ENCODE measurements around the gene SORCS2.

DNA sequence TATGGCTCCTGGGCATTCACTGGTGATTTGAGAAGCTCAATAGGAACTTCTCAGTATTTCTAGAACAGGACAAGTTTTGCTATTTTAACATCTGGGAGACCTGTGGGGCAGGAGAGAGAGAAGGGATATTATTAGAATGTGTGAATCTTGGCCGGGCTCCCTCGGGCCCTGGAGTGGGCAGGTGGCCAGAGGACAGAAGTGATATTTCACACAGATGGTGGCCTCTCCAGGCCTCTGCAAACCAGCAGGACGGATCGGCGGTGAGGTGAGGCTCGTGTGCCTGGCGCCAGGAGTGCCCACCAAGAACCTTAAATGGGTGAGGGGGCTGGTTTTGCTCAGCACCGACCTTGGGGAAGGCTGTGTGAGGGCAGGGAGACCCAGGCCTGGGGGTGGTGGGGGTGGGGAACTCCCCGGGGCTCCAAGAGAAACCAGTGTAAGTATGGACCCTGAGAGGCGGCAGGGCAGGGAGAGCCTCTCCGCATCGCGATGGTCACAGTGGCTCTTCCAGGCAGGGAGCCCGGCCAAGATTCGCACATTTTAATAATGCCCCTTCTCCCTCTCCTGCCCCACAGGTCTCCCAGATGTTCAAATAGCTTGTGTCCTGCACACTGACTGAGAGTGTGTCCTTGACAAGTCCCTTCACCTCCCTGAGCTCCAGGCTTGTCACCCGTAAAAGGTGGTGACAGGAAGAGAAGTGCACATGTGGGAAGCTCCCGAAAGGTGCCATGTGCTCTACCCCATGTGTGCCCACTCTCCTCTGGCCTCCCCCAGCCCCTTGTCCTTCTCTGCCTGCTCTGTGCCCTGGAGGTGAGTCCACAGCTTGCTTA lies 64.9 kb downstream of the SORCS2 start:
- TF ChIP-seq TAF1 (IDR thresholded peaks at IDR 0.05; ENCODE audit: borderline replicate concordance, insufficient read depth, low read length) = no peak
- TF ChIP-seq, protein P1, sequence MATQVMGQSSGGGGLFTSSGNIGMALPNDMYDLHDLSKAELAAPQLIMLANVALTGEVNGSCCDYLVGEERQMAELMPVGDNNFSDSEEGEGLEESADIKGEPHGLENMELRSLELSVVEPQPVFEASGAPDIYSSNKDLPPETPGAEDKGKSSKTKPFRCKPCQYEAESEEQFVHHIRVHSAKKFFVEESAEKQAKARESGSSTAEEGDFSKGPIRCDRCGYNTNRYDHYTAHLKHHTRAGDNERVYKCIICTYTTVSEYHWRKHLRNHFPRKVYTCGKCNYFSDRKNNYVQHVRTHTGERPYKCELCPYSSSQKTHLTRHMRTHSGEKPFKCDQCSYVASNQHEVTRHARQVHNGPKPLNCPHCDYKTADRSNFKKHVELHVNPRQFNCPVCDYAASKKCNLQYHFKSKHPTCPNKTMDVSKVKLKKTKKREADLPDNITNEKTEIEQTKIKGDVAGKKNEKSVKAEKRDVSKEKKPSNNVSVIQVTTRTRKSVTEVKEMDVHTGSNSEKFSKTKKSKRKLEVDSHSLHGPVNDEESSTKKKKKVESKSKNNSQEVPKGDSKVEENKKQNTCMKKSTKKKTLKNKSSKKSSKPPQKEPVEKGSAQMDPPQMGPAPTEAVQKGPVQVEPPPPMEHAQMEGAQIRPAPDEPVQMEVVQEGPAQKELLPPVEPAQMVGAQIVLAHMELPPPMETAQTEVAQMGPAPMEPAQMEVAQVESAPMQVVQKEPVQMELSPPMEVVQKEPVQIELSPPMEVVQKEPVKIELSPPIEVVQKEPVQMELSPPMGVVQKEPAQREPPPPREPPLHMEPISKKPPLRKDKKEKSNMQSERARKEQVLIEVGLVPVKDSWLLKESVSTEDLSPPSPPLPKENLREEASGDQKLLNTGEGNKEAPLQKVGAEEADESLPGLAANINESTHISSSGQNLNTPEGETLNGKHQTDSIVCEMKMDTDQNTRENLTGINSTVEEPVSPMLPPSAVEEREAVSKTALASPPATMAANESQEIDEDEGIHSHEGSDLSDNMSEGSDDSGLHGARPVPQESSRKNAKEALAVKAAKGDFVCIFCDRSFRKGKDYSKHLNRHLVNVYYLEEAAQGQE (IDR thresholded peaks at IDR 0.05; ENCODE audit: insufficient read depth in 1 of 2, low read depth in 2 of 2, low read length in 2 of 2) = no peak
- no peak for TF ChIP-seq POLR2AphosphoS5 (IDR thresholded peaks at IDR 0.05; ENCODE audit: low read depth, low read length)

Data from PFSK-1 (cell line).